GM19035 (cell line): Measurements from ENCODE around the gene WDR55.
A peak's percentile ranks its signal among the peaks of the same experiment; 100 is the strongest.
"Not testable (repeated sequence)": the region's sequence is repeated elsewhere in the genome, so short reads cannot be mapped to it uniquely, and the experiment has no call there.

Experiments
- ATAC-seq: cut with Tn5 transposase; IDR thresholded peaks from one replicate; pipeline ENCODE4 v1.9.1; 2021; ENCODE audit not compliant: unreplicated experiment

WDR55 gene

GRCh38 chr5:140642718-140643117, 22.0 kb upstream of the WDR55 start:
- ATAC-seq, result no peak

DNA sequence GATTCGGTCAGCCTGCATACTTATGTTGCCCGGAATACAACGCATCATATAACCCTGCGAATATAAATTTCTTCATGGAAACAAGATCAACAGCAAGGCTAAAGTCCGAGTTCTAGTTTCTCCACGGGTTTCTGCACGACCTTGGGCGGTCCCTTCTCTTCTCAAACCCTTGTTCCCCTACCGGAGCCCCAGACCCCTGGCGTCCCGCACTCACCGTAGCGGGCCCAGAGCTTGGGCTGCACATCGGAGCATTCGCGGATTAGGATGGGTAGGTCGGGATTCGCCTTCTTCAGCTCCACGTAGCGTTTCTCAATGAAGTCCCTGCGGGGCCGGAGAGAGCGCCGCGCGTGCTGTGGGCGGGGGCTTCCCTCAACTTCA, 17.7 kb upstream of the WDR55 start:
- ATAC-seq, result no peak

DNA sequence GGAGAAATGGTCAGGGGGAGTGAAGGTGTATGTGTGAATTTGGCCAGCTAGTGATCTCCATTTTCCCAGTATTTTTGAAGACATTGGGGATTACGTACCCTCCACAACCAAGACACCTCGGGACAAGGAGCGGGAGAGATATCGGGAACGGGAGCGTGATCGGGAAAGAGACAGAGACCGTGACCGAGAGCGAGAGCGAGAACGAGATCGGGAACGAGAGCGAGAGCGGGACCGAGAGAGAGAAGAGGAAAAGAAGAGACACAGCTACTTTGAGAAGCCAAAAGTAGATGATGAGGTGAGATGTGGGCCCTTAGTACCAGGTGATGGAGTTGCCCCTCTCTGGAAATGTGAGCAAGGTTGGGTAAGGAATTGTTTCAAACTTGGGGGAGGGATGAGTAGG, 5.8 kb upstream of the WDR55 start:
- no peak for ATAC-seq

DNA sequence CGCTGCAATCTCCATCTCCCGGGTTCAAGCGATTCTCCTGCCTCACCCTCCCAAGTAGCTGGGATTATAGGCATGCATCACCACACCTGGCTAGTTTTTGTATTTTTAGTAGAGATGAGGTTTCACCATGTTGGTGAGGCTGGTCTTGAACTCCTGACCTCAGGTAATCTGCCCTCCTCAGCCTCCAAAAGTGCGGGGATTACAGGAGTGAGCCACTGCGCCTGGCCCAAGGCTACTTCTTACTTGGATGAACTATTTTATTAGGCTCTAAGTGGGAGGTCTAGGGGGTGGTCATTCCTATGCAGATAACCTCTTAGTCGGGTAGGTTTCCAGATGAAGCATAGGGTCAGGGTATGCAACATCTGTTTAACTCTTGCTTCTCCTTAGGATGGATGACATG, 4.3 kb upstream of the WDR55 start:
- ATAC-seq, result not testable (repeated sequence)

DNA sequence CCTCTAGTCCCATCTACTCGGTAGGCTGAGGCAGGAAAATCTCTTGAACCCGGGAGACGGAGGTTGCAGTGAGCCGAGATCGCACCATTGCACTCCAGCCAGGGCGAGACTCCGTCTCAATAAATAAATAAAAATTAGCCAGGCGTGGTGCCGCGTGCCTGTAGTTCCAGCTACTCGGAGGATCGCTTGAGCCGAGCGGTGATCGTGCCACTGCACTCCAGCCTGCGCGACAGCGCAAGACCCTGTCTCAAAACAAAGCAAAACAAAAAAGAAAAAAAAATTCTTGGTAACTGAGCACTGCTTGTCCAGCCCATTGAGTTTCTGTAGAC, 710 bp upstream of the WDR55 start:
- ATAC-seq, result no peak

DNA sequence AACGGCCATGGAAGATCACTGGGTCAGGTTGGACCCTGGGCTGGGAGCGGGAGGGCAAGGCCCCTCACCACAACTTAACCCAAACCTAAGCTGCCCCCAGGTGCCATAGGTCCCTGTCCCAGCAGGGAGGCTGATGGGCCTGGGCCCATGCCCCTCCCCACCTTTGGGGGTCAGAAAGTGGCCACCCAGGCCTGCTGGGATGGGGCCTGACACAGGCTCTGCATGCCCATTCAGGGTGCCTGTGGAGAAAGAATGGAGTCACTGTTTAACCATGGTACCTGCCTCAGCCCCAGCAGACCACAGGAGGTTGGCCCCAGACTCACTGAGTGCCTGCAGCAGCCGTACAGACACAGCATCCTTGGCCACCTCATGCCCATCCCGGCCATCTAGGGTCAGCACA, 6.3 kb downstream of the WDR55 start:
- ATAC-seq, result not testable (repeated sequence)

DNA sequence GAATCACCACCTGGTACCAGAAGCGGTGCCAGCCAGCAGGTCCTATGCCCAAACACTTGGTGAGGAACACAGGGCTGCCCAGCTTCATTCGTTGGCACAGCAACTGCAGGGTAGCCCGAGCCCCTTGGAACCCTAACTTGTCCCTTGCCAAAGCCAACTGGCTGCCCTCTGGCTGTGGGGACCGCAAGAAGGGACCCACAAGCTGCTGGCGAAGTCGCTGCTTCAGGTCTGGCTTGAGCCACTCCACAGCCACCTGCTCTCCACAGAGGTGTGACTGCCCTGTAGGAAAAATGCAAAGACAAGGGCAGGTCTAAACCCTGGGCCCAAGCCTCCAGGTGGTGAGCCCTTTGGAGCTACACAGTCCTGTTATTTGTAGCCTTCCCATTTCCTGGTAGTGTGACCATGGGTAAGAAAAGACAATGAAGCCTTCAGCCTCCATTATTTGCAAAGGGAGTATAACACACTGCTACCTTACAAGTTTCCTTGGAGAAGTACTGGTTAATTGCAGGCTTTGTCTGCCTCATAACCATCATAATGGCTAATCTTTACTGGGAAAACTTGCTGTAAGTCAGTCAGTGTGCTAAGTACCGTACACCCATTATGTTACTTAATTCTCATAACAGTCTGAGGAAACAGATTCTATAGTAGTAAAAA, 6.9 kb downstream of the WDR55 start:
- ATAC-seq, result no peak

GRCh38 chr5:140672455-140673186, 7.9 kb downstream of the WDR55 start:
- ATAC-seq, result no peak

DNA sequence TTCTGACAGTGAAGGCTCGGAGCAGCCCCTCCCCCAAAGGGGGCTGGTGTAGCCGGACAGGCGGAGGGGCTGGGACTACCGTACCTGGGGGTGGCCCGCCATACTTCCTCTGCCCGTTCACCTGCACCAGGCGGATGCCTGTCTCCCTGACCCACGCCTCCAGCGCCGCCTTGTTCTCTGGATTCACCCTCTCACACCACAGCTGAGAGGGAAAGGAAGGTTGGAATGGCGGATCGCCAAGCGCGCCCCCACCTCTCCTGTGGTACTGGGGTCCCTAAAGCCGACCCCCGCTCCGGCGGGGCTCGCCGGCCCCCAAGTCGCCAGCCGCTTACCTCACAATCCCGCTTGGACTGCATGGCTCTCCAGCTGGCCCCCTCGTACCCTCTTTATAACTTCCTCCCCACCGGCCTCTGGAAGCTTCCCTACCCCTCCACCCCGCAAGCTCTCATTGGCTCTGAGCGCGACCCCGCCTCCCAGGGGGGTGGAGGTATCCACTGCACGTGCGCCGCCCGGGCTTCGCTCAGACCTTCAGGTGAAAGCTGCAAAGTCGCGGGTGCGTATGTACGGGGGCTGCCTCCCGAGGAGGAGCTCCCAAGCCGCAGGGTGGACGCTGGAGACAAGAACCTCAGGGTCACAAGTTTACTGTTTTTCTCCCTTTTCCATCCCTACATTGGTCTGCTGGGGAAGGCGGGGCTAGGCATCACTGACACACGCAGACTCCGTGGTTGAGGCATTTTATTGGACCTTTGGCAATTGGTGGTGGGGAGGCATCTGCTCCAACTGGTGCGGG, 8.7 kb downstream of the WDR55 start, which contains the start of gene DND1:
Gene DND1 (minus strand): TSS at position 390 of the 790 bp plus-strand sequence. CDS start 34 bp downstream, at position 356.
- no peak for ATAC-seq

- ATAC-seq, result no peak
These were observed 9.5 kb downstream of the WDR55 start for GRCh38 chr5:140674211-140674610.

- ATAC-seq, result no peak
These were observed 9.9 kb downstream of the WDR55 start for GRCh38 chr5:140674629-140675028.

GRCh38 chr5:140677947-140678346, 13.2 kb downstream of the WDR55 start:
- no peak for ATAC-seq

- ATAC-seq, result no peak
These were observed 14.3 kb downstream of the WDR55 start for GRCh38 chr5:140678993-140679392.

GRCh38 chr5:140690376-140690932, 25.8 kb downstream of the WDR55 start:
- peak; percentile 4 for ATAC-seq

GRCh38 chr5:140690941-140691924, 26.5 kb downstream of the WDR55 start, which contains the start of the genes HARS1 and HARS2:
Gene HARS1, minus strand, starts transcription at chr5:140691370. Its CDS starts 66 bp downstream, at chr5:140691304.
Gene HARS2, plus strand, starts transcription at chr5:140691455. Its CDS starts 194 bp downstream, at chr5:140691649.
- ATAC-seq, result peak; percentile 98

DNA sequence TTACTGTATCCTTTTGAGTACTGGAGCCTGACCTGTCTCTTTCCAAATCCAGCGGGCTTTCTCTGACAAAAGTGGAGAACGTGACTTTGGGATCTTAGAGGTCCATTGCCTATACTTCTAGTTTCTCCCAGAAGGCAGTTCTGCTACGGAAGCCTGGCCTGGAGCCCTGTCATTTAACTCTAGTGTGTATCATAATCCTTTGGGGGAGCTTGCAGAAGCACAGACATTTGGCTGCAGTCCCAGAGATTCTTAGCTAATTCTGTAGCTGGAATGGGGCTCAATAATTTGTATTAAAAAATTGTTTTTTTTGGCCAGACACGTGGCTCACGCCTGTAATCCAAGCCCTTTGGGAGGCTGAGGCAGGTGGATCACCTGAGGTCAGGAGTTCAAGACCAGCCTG, 29.6 kb downstream of the WDR55 start:
- ATAC-seq, result no peak

DNA sequence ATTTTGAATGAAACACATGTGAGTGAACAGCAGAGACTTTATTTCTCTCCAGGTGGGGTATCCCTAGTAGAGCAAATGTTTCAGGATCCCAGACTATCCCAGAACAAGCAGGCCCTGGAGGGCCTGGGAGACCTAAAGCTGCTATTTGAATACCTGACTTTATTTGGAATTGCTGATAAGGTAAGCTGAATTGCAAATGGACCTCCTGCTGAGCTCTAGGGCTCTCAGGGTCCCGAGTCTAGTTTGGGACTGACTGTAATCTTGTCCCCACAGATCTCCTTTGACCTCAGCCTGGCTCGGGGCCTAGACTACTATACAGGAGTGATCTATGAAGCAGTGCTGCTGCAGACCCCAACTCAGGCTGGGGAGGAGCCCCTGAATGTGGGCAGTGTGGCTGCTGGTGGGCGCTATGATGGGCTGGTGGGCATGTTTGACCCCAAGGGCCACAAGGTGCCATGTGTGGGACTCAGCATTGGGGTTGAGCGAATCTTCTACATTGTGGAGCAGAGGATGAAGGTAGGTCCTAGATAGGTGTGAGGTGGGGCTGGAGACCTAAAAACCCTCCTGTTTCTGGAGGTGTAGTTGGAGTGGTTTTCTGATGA, 32.3 kb downstream of the WDR55 start:
- no peak for ATAC-seq

GRCh38 chr5:140700177-140701144, 35.8 kb downstream of the WDR55 start, which contains the start of gene ZMAT2:
Gene ZMAT2, plus strand, starts transcription at chr5:140700447. Its CDS starts 14 bp downstream, at chr5:140700461.
- peak; percentile 97 for ATAC-seq

DNA sequence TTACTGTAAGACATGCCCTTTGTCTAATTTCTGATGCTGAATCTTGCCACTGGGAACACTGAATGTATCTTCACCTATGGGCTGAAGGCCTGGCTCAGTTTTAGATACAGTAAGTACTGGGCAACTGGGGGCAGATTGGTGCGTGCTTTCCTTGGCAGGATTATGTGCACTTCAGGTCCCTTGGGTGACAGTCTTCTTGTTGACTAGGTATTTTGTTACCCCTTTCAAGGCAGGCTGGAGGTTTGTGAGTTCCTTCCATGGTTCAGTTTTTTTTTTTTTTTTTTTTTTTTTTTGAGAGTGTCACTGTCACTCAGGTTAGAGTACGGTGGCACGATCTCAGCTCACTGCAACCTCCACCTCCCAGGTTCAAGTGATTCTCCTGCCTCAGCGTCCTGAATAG, 43.1 kb downstream of the WDR55 start:
- ATAC-seq, result no peak
